ENCODE results near the gene VILL.

Gene VILL

DNA sequence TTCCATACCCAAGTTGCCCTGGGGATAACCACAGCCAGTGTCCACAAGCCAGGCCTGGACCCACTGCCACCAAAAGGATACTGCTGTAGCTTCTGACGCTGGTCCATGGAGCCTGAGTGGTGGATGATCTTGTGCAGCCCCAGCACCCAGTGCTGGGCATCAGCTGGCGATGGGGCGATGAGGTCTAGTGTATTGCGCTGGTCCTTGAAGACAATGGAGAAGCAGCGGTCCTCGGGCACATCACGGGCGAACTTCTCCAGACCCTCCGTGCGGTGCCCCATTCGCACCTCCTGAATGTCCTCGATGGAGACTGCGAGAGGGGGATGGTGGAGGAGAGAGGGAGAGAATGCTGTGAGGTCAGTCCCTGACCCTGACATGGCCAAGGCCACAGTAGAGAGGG is 25.8 kb downstream of the VILL start:
- no peak for DNase-seq (ENCODE audit: extremely low read depth in 1 of 2, low read depth in 1 of 2)

DNA sequence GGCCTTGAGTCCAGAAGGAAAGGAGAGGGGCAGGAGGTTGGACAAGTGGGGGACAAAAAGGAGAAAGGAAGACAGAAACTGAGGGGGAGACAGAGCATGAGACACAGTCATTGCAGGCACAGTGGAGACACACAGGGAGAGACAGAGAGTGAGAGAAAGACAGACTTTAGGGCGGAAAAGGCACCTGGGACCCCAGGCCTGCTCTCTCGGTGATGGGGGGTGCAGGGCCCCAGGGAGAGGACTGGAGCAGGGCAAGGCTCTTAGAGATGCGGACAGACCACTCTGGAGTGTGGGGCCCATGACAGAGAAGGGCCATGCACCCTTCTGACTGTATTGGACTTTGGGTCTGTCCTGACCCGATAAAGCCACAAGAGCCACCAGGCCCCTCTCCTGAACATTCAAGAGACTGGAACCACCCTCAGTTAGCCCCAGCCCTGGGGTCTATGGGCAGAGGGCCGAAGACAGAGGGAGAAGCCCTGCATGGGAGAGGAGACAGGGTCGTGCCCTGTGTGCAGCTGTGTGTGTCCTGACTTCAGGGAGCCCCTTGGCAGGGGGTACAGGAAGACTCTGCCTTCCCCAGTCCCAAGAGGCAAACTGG is 26.4 kb downstream of the VILL start:
- DNase-seq (ENCODE audit: extremely low read depth in 1 of 2, low read depth in 1 of 2), result no peak

DNA sequence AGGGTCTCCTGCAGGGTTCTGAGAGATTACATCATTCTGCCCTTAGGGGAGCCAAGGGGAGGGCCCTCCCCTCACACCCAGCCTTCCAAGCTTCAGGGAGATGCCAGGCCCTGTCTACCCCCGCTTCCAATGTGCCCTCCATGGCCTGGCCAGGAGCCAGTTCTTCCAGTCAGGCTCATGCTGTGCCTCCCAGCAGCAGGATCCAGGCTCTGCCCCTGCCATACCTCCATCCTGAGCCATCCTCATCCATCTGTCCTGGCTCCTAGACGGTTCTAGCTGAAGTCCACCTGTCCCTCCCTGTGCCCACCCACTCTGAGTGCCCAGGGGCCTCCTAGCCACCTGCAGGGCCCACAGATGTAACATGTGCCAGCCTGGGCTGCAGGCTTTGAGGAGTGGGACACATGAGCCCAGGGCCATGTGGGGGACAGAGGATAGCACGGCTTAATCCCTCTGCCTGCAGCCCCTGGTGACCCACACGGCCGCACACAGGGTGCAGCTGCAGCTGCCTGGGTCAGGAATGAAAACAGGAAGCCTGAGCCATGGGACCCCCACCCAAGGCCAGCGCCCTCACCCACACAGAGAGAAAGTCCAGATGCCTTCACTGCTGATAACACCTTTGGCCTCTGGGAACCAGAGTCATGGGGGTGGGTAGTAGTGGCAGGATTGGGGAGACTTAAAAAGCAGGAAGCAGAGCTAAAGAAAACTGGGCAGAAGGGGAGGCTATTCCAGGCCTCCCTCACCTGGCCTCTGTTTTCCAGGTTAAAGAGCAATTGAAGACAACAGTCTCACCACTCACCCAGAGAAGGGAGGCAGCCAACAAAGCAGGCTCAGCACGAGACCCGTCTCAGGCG is 27.1 kb downstream of the VILL start:
- no peak for DNase-seq (ENCODE audit: extremely low read depth in 1 of 2, low read depth in 1 of 2)

DNA sequence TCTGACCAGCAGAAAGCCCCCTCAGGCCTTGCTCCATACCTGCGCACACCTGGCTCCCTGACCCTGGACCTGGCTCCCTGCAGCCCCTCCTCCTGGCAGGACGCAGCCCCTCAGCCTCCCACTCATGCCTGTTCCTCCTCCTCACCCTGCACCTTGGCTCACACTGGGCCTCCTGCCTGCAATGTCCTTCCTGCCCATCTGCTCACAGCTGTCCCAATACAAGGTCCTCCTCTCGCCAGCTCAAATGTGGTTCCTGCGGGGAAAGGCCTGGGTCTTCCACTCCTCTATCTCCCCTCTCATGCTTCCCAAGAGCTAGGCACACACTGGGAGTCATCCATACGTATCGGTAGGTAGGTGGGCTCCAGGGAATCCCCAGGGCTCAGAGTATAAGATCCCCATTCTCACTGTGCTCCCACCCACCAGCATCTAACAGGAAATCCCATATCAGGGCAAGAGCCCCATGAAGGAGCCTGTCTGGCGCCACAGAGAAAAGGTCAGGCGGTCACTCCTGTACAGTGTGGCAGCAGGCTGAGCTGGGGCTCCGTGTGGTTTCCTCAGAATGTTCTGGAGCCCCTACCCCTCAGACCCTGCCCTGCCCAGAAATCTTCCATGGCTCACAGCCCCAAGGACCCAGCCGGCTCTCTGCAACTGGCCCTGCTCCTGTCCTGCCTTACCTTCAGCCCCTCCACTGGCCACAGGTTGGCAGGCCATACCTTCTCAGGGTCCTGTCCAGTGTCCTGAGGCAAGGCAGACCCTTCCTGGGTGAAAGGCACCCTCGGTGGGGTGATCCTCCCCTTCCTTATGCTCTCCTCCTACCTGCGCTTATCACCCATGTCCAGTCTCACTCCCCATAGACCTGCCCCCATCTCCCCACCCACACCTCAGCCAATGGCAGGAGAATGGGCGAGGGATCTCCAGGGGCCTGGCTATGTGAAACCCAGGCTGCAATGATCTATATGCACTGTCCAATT is 28.0 kb downstream of the VILL start:
- DNase-seq (ENCODE audit: extremely low read depth in 1 of 2, low read depth in 1 of 2), result no peak

DNA sequence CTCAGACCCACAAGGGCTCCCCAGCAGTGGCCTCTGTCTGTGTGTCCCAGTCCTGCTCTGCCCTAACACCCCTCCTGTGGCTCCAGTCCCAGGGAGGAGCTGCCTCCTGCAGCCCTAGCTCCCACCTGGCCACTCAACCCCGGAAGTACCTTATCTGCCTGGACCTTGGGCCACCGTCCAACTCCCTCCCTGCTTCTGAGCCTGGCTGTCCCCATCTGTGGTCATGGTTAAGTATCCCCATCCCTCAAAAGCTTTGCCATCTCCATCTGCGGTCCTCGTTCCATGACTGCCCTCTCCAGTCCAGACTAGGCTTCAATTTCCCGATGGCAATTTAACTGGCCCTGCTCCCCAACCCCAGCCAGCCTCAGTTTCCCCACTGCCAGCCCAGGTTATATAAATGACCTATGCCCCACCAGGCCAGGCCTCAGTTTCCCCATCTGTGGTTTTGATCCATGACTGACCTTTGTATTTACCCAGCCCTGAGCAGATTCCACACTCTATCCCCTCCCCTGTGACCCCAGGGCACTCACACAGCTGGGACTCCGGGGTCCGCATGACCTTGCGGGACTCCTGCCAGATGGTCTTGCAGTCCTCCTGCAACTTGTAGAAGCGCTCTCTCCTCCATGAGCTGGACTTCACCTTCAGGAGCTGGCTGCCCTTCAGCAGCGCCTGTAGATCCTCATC is 29.2 kb downstream of the VILL start:
- DNase-seq (ENCODE audit: extremely low read depth in 1 of 2, low read depth in 1 of 2), result no peak

DNA sequence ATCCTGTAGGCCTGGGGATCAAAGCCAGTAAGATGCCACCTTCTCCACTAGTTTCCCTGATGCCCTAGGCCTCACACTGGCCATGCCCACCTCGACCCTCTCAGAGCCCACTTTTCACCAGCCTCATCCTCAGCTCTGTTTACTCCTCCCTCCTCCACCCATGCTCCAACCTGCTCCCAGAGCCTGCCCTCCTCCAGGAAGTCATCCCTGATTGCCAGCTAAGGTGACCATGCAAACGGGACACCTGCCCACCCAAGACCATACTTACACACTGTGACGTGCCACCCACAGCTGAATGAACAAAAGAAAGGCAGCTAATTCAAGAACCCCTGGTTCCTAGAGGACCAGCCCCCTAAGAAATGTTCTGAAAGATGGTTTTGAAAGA is 29.7 kb downstream of the VILL start:
- no peak for DNase-seq (ENCODE audit: extremely low read depth in 1 of 2, low read depth in 1 of 2)

DNA sequence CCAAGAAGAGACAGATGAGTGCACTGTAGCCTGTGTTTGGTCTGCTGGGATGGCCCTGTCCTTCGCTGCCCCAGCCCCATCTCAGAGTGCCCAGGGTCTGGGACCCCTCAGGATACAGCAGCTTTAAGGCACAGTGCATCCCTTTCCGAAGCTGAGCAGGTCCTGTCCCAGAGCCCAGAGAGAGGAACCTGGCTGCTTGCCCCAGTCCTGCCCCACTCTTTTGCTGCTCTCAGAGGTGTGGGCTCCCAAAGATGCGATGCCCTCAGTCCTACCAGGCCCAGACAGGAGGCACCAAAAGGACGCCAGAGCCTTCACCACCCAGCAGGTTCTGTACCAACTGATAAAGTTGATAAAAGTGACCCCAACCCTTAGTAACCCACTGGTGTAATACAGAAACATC is 30.6 kb downstream of the VILL start:
- DNase-seq (ENCODE audit: extremely low read depth in 1 of 2, low read depth in 1 of 2), result no peak

DNA sequence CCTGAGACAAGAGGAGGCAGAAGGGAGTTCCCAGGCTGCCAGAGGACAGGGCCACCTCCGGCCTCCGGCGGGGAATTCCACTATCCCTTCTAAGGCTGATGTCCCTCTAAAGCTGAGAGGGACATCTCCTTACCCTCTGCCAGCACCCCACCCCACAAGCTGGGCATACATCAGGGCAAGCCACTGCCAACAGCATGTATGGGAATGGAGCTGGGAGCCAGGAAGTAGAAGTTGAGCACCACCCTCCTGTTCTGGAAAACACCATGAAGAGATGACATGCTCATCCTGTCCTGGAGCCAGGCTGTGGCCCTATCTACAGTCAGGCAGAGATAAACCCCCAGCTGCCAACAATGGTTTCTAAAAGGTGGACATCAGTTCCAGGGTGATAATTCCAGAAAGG is 31.7 kb downstream of the VILL start:
- no peak for DNase-seq (ENCODE audit: extremely low read depth in 1 of 2, low read depth in 1 of 2)

DNA sequence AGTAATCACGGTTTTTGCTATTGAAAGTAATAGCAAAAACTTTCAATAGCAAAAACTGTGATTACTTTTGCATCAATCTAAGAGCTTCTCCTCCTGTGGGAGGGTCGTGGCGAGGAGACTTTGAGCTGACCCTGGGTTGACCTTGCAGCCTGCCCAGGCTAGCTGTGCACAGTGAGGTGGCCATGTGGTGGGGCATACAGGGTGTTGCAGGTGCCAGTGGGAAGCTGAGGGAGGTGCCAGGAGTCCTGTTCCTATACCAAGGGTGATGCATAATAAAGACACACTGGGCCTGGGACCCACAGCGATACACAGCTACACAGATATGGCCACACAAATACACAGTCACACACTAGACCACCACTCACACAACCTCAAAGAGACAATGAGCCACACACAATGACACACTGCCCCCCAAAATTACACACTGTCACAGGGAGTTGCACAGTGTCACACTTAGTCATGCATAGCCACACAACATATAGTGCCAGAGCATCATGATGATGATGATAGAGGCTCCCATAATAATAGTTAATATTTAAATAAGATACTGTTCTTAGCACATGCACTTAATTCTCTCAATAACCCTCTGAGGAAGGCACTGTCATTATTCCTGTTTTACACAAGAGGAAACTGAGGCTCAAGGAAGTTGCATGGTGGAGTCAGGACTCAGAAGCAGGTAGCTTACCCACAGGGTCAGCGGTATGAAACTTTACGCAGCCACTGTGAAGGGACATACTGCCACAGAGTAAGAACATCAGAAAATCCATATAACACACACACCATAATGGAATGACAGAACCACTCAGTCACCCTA is 32.5 kb downstream of the VILL start:
- DNase-seq (ENCODE audit: extremely low read depth in 1 of 2, low read depth in 1 of 2), result no peak

DNA sequence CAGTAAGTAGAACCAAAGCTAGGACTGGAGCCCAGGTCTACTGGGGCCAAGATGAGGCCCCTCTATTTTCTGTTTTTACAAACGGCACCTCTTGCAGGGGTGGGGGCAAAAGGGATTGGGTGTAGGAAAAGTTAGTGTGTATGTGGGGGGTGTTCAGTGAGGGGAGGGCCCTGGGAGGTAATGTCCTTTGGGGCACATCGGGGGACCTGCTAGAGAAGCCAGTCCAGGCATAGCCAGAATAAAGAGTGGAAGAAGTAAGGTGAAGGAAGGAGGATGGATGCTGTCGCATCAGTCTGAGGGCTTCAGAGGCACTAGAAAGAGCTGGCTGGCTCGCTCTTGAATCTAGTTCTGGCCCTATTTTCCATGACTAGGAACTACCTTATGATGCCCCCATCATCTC is 36.3 kb downstream of the VILL start:
- no peak for DNase-seq (ENCODE audit: extremely low read depth in 1 of 2, low read depth in 1 of 2)

DNA sequence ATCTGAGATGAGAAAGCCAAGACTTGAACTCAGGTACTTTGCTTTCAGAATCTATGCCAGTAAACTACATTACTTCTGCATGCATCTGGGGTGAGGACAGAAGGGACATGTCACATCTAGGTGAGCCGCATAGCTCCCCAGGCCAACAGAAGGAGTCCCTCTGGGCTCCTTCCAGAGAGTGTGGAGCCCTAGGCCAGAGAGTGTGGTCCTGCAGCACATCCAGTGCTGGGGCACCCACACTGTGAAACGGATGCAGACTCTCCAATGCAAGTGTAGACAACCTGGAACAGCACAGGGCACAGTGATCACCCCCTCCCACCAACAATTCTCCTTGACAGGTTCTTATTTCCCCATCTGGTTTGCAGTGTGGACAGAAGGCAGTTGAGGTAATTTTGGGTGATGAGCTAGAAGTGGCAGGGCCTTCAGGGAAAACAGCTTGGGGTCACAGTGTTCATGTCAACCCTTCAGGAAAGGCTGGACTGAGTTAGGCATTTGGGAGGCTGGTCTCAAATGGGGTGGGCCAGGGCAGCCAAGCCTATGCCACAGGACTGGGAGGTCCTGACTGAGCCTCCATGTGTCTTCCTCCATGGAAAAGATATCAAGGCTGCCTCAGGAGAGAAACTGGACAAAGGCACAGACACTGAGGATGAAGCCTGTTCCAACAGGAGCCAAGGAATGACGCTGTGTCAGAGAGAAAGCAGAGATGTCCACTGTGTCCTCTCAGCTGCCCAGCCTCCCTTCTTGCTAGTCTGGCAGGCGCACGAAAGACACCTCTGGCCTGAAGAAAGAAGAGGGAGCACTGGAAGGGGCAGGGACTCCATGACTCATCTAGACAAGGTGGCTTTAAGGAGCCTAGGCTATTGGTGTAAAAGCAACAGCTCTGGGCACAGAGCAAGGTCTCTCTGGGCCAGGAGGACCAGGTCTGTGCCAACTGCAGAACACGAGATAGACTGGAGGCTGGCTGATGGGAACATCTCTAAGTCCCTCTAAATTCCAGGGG is 37.2 kb downstream of the VILL start:
- DNase-seq (ENCODE audit: extremely low read depth in 1 of 2, low read depth in 1 of 2), result no peak

DNA sequence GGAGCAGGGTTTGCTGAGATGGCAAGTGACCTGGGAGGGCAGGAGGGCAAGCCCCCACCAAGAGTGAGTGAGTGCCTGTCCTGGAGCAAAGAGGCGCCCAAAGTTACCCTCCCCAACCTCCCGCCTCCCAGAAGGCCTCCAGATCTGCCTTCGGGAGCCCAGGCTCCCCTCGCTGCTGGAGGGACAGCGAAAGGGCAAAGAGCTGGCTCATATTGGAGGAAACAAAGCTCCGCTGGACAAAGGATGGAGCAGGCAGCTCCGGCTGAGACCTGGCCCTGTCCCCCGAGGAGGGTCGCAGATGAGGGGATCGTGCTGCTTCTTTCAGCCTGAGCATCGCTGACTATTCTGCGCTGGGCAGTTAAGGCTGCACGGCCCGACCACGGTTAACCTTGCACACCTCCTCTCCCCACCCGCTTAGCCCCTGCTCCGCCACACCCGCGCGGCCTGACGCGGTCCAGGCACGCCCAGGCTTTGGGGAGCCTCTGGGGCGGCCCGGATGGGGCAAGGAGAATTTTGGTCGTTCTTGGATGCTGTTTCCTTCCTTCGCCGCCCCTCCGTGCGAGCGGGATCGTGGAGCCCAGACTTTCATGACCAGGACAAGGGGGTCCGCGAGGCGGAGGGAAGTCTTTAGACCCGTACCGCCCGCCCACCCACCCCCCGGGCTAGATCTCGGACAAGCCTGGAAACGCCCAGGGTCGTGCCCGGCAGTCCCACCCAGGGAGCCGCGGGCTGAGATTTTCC is 38.2 kb downstream of the VILL start:
- DNase-seq (ENCODE audit: extremely low read depth in 1 of 2, low read depth in 1 of 2), result no peak

DNA sequence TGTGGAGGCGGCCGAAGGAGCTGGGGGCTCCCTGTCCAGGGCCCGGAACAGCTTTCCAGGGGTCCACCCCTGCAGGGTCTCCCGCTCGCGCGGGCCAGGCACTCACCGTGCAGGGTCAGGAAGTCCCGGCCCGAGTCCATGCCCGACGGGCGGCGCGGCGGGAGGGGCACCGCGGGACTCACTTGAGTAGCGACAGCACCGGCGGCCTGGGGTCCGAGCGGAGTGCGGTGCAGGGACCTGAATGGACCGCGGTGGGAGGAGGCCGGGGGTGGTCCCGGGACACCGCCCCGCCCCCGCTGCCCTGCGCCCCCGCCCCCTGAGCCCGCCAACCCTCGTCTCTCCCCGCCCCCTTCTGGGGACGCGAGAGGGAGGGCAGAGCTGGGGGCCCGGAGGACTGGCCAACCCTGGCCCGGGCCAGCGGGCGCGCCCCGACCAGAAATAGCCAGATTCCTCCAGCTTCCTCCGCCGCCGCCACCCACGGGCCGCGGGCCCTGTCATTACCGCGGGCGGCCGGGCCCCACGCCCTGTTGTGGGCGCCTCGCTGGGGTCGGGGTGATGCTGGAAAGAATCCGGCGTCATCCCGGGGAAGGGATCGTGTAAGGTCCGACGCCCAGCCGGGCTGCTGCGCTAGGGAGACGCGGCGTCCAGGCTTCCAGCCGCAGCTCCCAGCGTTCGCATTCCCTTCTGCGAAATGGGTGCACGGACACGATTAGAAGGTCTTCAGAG is 39.0 kb downstream of the VILL start, which contains the start of gene PLCD1:
Gene PLCD1 (minus strand): TSS at position 243 of the 726 bp plus-strand sequence. CDS start 103 bp downstream, at position 140.
- DNase-seq (ENCODE audit: extremely low read depth in 1 of 2, low read depth in 1 of 2), result no peak

DNA sequence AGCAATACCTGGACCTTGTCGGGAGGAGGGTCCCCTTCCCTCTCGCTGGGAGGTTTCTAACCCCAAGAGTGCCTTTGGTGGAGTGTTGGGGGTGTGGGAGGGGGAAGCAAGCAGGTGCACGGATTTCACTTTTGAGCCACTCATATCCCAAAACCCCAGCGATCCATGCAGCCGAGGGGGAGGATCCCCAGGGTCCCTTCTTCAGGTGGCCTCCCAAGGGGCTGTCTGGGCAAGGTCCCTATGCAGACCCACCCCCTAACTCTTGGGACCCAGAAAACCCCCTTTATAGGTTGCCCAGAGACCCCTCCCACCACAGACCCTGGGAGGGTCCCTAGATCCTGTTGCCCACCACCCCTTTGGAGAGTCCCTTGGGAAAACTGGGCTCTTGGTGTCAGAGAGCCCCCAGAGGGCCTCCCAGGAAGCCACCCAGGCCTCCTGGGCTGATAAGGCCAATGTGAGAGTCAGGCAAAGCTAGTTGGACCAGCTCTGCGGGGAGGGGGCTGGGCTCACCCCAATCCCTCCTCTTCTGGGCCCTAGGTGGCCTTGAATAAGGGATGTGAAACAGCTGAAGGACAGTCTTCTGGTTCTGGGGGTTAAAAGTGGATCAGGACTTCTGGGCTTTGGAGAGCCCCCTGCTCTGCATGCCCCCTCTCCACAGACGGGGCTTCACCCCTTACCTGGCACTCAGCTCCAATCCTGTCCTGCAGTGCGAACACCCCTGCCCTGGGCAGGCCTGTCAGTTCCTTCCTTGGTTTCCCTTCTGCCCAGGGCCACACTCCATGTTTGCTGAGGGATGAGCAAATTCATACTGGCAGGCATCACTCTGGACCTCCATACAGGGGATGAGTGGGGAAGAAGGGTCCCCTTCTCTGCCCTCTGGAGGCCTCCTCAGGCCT is 39.8 kb downstream of the VILL start:
- DNase-seq (ENCODE audit: extremely low read depth in 1 of 2, low read depth in 1 of 2), result no peak

DNA sequence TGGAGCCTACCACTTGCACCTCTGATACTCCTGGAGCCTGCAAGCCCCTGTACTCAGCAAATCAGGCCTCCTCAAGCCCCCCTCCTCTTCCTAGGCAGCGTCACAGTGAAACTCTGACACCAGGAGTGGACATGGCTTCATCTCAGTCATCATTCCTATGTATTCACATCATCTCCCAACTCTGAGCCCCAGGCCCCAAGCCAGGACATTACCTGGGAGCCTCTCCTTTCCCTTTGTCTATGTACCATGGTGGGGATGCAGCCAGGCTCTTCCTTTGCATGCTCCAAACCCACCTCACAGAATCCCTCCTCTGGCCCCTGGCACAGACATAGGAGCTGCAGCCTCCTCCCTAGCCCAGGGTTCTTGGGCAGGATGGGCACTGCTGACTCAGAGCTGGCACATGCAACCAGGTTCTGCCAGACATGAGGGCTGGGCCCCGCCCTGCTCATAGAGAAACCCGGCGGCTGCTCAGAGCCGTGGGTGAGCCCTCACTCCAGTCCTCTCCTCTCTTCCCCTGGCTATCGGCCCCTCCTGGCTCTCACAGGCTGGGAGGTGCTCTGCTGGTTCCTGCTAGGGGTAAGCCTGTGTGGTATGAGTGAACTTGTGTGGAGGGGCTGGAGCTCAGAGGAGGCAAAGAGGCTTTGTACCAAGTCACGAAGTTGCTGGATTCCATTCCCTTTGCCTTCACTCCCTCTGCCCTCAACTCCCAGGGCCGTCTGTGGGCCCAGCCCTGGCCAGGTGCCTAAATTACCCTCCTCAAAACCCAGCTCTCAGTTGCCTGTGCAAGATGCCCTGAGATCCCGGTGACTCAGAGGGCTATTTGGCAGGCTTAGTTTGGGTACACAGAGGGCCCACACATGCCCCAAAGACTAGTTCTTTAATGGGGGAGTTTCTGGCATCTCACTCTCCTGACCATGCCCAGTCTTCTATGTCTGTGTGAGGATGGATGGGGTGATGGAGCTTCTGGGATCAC is 40.7 kb downstream of the VILL start:
- DNase-seq (ENCODE audit: extremely low read depth in 1 of 2, low read depth in 1 of 2), result no peak
